HL-60 (cell line): ENCODE measurements around the gene CEBPB.

Experiments
- DNase-seq, 2 experiments: peaks; one replicate each; pipeline ENCODE4 v3.0.0-alpha.2; 2010 to 2020; ENCODE audit warnings: low read depth in 1 of 2, low spot score in 1 of 2
- H3K27ac ChIP-seq: fragments of 250-450 bp; sonication (Bioruptor Pico); replicated peaks from 2 replicates; pipeline ENCODE4 v1.5.1; 2020; ENCODE audit warnings: mild to moderate bottlenecking, moderate library complexity
- H3K27me3 ChIP-seq: fragments of 250-450 bp; sonication (Bioruptor Pico); 2 replicates; pipeline ENCODE4 v1.5.1; 2021; ENCODE audit warnings: mild to moderate bottlenecking, moderate library complexity; ENCODE audit not compliant: insufficient read depth, poor library complexity, severe bottlenecking
- H3K4me3 ChIP-seq: replicated peaks from 2 replicates; pipeline ENCODE4 v1.5.1; 2011; ENCODE audit warnings: mild to moderate bottlenecking, control low read depth, low read length; ENCODE audit not compliant: insufficient read depth
- GABPA ChIP-seq: IDR thresholded peaks from 2 replicates; pipeline ENCODE4 v1.6.1; 2012; ENCODE audit warnings: low read depth
- POLR2AphosphoS5 ChIP-seq: IDR thresholded peaks from 2 replicates; pipeline ENCODE4 v1.6.1; 2012; ENCODE audit warnings: low read depth
- REST ChIP-seq: IDR thresholded peaks from 2 replicates; pipeline ENCODE4 v1.6.1; 2012; ENCODE audit warnings: low read depth; ENCODE audit not compliant: insufficient replicate concordance
- SPI1 ChIP-seq: IDR thresholded peaks from 2 replicates; pipeline ENCODE4 v1.6.1; 2012; ENCODE audit warnings: low read depth, mild to moderate bottlenecking, borderline replicate concordance
- TF ChIP-seq, protein P1 (sequence below): IDR thresholded peaks from one replicate; pipeline ENCODE4 v1.5.1; 2011; ENCODE audit warnings: low read length, control low read depth, inconsistent platforms; ENCODE audit not compliant: insufficient read depth

CEBPB gene

DNA sequence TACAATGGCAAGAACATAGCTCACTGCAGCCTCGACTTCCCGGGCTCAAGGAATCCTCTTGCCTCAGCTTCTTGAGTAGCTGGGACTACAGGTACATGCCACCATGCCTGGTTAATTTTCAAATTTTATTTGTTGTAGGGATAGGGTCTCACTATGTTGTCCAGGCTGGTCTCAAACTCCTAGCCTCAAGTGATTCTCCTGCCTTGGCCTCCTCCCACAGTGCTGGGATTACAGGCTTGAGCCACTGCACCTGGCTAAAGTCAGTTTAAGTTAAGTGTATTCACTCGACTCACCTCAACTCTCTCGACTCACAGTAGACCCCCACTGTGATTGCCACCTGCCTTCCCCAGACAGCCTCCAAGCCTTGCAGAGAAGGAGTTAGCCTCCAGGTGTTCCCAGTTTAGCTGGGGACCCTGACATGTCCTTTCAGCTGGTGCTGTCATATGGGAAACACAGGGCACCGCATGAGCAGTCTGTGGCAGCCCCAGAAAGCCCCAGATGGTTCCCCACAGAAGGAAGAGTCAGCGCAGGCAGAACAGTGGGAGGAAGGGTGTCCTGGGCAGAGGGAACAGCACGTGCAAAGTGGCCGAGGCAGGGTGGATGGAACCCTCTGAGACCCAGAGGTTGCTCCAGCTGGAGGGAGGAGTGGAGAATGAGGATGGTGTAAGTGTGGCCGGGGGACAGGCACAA lies 40.4 kb downstream of the CEBPB start:
- no peak overlapping the region for H3K27ac ChIP-seq
- TF ChIP-seq, protein P1, sequence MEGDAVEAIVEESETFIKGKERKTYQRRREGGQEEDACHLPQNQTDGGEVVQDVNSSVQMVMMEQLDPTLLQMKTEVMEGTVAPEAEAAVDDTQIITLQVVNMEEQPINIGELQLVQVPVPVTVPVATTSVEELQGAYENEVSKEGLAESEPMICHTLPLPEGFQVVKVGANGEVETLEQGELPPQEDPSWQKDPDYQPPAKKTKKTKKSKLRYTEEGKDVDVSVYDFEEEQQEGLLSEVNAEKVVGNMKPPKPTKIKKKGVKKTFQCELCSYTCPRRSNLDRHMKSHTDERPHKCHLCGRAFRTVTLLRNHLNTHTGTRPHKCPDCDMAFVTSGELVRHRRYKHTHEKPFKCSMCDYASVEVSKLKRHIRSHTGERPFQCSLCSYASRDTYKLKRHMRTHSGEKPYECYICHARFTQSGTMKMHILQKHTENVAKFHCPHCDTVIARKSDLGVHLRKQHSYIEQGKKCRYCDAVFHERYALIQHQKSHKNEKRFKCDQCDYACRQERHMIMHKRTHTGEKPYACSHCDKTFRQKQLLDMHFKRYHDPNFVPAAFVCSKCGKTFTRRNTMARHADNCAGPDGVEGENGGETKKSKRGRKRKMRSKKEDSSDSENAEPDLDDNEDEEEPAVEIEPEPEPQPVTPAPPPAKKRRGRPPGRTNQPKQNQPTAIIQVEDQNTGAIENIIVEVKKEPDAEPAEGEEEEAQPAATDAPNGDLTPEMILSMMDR, result no peak
- no peak for TF ChIP-seq GABPA
- no peak for TF ChIP-seq REST
- no peak for TF ChIP-seq POLR2AphosphoS5
- TF ChIP-seq SPI1, result no peak
- no peak for DNase-seq
- no peaks in the 10 kb centered on the region for H3K27me3 ChIP-seq
- H3K4me3 ChIP-seq, result no peak overlapping the region

DNA sequence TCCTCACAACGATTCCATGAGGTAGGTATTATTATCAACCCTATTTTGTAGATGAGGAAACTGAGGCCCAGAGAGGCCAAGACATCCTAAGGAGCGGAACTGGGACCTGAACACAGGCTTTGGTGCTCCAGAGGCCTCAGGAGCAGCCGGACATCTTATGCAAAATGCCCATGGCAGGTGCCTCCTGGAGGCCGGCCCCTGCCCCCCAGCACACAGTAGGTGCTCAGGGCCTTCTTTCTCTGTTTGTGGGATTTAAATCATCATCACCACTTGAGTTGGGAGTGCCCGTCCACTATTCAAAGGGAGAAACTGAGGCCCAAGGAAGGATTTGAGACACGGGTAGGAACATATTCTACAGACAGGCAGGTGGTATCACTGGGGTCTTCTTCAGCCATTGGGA lies 41.2 kb downstream of the CEBPB start:
- TF ChIP-seq GABPA (no peak), SPI1 (no peak), POLR2AphosphoS5 (no peak), REST (no peak)
- TF ChIP-seq, protein P1, result no peak

GRCh38 chr20:50232651-50233324 lies 42.2 kb downstream of the CEBPB start:
- H3K27me3 ChIP-seq, result no peaks in the 10 kb centered on the region
- no peak overlapping the region for H3K4me3 ChIP-seq
- TF ChIP-seq SPI1 (no peak), GABPA (no peak), REST (no peak), POLR2AphosphoS5 (no peak)
- TF ChIP-seq, protein P1, result no peak
- DNase-seq, result no peak
- no peak overlapping the region for H3K27ac ChIP-seq

More for the DNA sequence above, 41.2 kb downstream of the CEBPB start:
- DNase-seq, result no peak
- no peak overlapping the region for H3K27ac ChIP-seq
- no peak overlapping the region for H3K4me3 ChIP-seq
- no peaks in the 10 kb centered on the region for H3K27me3 ChIP-seq
